ENCODE data around the gene MGAT3. TPM values are rescaled to one million over a fixed set of nuclear protein-coding genes. Genes with fewer than 3 reads are reported as not detected.

Gene MGAT3
- total RNA-seq, 2 experiments from 2014 or later: 0.18 to 0.23 TPM

DNA sequence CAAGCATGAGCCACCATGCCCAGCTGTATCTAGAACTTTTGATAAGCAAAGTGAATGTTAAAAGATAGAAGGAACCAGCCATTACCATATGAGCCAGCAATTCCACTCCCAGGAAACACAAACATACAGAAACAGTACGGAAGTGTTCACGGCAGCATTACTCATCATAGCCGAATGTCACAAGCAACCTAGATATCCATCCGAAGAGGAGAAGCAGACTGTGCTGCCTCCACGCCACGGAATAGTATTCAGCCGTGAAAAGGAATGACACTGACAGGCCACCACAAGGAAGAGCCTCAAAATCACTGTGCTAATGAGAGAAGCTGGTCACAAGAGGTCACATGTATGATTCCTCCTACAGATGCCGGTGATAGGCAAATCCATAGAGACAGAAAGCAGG lies 17.6 kb upstream of the MGAT3 start:
- Mint-ChIP-seq H3K27ac (no peak overlapping the region), H3K36me3 (ENCODE audit: low read depth) (no peaks in the 10 kb centered on the region), H3K9me3 (ENCODE audit: low read depth) (no peaks in the 10 kb centered on the region), H3K4me3 (no peak overlapping the region), H3K27me3 (peaks cover 6% of the 10 kb centered on the region), H3K4me1 (peaks cover 9% of the 10 kb centered on the region)
- ChIA-PET CTCF (no interaction called here), POLR2A (no interaction called here)
- ATAC-seq (no peak), DNase-seq (no peak)
- intact Hi-C loops (cut with DNase I, micrococcal nuclease): loop anchor here in 1 of 2 experiments (5.0 kb wide), 2 partner anchors 37 to 53 kb away; no protein-coding TSS in a partner anchor

DNA sequence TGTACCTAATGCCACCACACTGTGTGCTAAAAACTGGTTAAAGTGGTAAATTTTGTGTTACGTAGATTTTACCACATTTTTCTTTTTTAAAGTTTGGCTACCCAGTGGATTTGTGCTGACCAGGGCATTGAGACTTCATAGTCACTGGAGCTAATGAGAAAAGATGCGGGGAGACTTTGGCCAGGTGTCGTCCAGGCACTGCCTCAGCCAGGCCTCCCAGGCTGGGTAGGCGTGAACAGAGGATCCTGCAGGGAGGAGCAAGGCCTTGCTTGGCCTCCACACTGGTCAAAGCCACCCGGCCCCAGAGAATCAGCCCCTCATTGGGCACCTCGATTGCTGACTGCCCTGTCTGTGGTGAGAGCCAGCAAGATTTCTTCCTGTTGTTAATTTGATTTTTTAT lies 13.4 kb upstream of the MGAT3 start:
- no peaks in the 10 kb centered on the region for H3K9me3 Mint-ChIP-seq (ENCODE audit: low read depth)
- CTCF ChIA-PET: no interaction called here

DNA sequence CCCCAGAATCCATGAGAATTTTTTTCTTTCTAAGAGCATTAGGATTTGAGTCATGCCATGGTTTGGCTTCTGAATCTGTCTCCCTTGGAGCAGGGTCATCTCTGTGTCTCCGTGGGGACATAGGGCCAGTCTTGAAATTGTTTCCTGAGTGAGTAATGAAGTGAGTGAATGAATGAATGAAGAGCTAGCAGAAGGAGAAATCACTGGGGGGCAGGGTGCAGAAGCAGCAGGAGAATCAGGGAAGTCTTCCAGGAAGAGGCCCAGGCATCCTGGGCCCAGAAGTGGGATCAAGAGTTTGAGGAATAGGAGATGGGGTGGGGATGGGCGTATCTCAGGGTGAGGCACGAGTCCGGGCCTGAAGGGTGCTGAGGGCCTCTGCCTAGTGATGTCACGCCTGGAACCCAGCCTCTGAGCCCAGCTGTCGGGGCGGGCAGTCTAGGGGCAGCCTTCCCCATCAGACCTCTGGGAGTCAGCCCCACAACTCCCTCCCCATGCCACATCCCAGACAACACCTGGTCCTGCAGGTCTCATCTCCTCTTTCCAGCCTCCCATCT lies 12.5 kb upstream of the MGAT3 start:
- intact Hi-C loops (cut with DNase I, micrococcal nuclease): no loop called here
- ChIA-PET CTCF (interaction anchor here (0.5 to 1.8 kb wide), 2 partner anchors 9 to 591 kb away, joined by 3 to 5 read pairs; no protein-coding TSS in a partner anchor), POLR2A (no interaction called here)
- Mint-ChIP-seq H3K4me1 (peaks cover 10% of the 10 kb centered on the region), H3K36me3 (ENCODE audit: low read depth) (no peaks in the 10 kb centered on the region), H3K9me3 (ENCODE audit: low read depth) (no peaks in the 10 kb centered on the region), H3K27ac (no peak overlapping the region), H3K4me3 (no peak overlapping the region), H3K27me3 (peaks cover 2% of the 10 kb centered on the region)
- no peak for DNase-seq
- no peak for ATAC-seq

More for the DNA sequence above, 13.4 kb upstream of the MGAT3 start:
- POLR2A ChIA-PET: no interaction called here
- intact Hi-C loops (cut with DNase I, micrococcal nuclease): no loop called here
- no peak for ATAC-seq
- peaks cover 6% of the 10 kb centered on the region for H3K27me3 Mint-ChIP-seq
- H3K4me1 Mint-ChIP-seq: peaks cover 11% of the 10 kb centered on the region
- no peak overlapping the region for H3K4me3 Mint-ChIP-seq
- no peaks in the 10 kb centered on the region for H3K36me3 Mint-ChIP-seq (ENCODE audit: low read depth)
- no peak overlapping the region for H3K27ac Mint-ChIP-seq
- no peak for DNase-seq

DNA sequence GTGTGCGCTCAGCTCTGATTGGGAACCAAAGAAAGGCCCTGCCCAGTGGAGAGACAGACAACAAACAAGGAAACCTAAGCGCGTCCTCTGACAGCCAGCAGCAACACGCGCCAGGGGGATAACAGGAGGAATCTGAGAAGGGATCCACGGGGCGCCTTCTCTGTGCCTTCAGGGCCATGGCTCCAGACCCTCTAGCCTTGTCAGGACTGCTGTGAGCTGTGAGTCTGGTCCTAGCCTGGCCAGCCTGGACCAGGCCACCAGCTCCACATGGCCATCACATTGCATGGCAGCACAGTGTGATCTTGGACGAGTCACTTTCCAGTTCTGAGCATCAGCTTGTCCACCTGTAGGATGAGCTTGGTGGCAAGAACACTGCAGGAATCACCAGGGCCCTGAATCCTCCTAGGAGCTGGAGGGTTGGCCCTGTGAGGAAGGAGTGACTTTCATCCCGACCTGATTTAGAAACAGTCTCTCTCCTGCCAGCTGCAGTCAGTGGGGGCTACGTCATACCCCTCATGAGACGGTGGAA lies 11.8 kb upstream of the MGAT3 start:
- Mint-ChIP-seq H3K36me3 (ENCODE audit: low read depth) (no peaks in the 10 kb centered on the region), H3K27ac (no peak overlapping the region), H3K4me3 (no peak overlapping the region), H3K27me3 (no peaks in the 10 kb centered on the region), H3K4me1 (peaks cover 17% of the 10 kb centered on the region), H3K9me3 (ENCODE audit: low read depth) (no peaks in the 10 kb centered on the region)
- DNase-seq (no peak), ATAC-seq (no peak)
- ChIA-PET POLR2A (no interaction called here), CTCF (interaction anchor here (0.5 to 1.8 kb wide), 2 partner anchors 10 to 590 kb away, joined by 3 to 5 read pairs; no protein-coding TSS in a partner anchor)
- intact Hi-C loops (cut with DNase I, micrococcal nuclease): no loop called here

DNA sequence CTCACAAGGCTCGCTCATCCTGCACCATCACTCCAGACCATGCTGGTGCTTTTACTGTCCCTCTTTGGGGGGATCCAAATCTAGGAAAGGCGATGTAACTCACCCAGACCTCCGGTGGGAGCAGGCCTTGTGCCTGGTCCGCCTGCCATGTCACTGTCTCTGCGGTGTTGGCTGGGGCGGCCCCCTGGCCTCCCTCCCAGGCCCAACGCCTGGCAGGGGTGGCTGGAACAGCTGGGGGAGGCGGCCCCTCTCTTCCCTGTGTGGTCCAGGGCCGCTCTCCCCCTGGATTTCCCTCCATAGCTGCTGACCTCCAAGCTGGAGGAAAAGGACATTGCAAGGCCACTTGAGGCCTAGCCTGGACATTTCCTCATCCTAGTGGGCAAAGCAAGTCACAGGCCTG lies 11.1 kb upstream of the MGAT3 start:
- H3K4me3 Mint-ChIP-seq: no peak overlapping the region

DNA sequence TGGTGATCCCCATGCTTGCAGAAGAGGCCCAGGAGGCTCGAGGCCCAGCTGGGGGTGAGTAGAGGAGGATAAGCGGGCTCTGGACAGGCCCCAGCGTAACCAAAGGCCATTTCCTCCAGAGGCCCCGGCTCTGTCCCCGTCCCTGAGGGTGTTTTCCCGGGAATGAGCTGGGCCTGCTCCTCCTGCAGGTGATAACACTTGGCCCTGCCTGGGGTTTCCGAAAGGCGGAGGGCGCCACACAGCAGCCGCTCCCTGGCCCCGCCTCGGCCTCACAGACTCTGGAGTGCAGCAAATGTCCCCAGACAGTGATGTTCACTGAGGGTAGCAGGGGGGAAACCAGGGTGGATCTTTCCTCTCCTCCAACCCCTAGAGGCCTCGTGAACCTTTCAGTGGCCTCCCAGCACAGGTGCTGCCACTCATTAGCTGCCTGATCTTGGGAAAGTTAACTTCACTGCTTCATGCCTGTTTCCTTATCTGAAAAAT lies 10.5 kb upstream of the MGAT3 start:
- Mint-ChIP-seq H3K4me1 (peaks cover 17% of the 10 kb centered on the region), H3K4me3 (no peak overlapping the region), H3K36me3 (ENCODE audit: low read depth) (no peaks in the 10 kb centered on the region), H3K9me3 (ENCODE audit: low read depth) (no peaks in the 10 kb centered on the region), H3K27ac (no peak overlapping the region), H3K27me3 (no peaks in the 10 kb centered on the region)
- DNase-seq (peak; percentile 19), ATAC-seq (peak; percentile 18)
- ChIA-PET POLR2A (interaction anchor here (0.6 kb wide), 1 partner anchor 29 kb away, joined by 3 read pairs; no protein-coding TSS in a partner anchor), CTCF (interaction anchor here (0.6 kb wide), 1 partner anchor 47 kb away, joined by 3 read pairs; the partner anchor contains the start of gene TAB1)
- intact Hi-C loops (cut with DNase I, micrococcal nuclease): no loop called here

More for the DNA sequence above, 11.1 kb upstream of the MGAT3 start:
- ATAC-seq (no peak), DNase-seq (no peak)
- Mint-ChIP-seq H3K36me3 (ENCODE audit: low read depth) (no peaks in the 10 kb centered on the region), H3K4me1 (peaks cover 17% of the 10 kb centered on the region), H3K27ac (no peak overlapping the region), H3K27me3 (no peaks in the 10 kb centered on the region), H3K9me3 (ENCODE audit: low read depth) (no peaks in the 10 kb centered on the region)
- intact Hi-C loops (cut with DNase I, micrococcal nuclease): no loop called here
- POLR2A ChIA-PET: no interaction called here
- CTCF ChIA-PET: interaction anchor here (0.6 to 1.8 kb wide), 2 partner anchors 10 to 47 kb away, joined by 3 to 5 read pairs; partner anchors contain the start of gene TAB1

DNA sequence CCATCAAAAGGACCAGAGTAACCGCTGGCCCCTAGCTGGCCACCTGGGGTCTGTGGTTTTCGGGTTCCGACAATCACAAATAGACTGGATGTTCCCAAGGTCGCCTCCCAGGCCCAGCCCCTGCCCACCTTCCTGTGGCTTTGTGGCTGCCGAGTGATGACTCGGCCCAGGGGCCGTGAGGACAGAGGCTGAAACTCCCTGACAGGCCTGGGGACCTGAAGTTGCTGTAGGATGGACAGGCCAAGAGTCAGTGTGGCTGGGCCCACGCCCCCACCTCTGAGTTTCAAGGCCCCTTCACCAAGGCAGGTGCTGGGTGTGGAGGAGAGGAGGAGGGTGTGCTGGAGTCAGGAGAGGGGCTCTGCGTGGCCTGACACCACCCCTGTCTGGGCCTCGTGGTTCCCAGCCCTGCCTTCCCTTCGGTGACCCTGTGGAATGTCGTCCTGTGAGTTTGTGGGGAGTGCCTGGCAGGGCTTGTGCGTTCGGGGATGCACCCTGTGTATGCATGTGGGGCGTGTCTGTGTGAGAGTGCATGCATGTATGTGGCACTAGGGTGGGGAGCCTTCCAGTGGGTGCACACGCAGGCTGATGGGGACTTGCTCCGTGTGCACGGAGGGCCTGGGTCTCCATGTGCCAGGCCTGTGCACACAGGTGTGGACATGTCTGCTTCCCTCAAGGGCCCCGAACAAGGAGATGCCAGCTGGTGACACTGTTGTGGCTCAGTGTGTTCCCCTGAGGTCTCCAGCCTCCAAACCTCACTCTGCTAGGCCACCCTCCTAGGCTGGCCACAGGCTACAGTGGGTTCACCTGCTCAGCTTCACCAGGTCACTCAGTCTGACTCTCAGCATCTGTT lies 8.4 kb upstream of the MGAT3 start:
- intact Hi-C loops (cut with DNase I, micrococcal nuclease): no loop called here
- no peak for ATAC-seq
- Mint-ChIP-seq H3K27ac (no peak overlapping the region), H3K4me1 (peaks cover 17% of the 10 kb centered on the region), H3K9me3 (ENCODE audit: low read depth) (no peaks in the 10 kb centered on the region), H3K4me3 (no peak overlapping the region), H3K27me3 (no peaks in the 10 kb centered on the region), H3K36me3 (ENCODE audit: low read depth) (no peaks in the 10 kb centered on the region)
- no peak for DNase-seq
- ChIA-PET CTCF (interaction anchor here (0.6 to 1.3 kb wide), 3 partner anchors 12 to 630 kb away, joined by 3 to 7 read pairs (median 3); no protein-coding TSS in a partner anchor), POLR2A (no interaction called here)

DNA sequence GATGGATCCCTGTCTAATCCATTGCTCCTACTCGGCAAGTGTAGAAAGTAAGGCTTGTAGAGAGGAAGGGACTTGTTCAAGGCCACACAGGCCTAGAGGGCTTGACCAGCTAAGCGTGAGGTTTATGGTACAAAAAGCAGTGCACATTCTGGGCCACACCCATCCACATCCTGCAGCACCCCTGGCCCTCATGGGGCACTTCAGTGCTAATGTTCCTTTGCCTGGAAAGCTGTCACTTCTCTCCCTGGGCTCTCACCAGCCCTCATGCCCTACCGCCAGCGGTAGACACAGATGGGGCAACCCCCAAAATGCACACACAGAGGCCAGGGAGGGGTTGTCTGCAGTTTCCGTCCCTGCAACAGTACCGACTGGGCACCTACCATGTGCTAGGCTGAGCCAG lies 7.1 kb upstream of the MGAT3 start:
- ATAC-seq (no peak), DNase-seq (no peak)
- no peak overlapping the region for H3K27ac Mint-ChIP-seq
- no peaks in the 10 kb centered on the region for H3K36me3 Mint-ChIP-seq (ENCODE audit: low read depth)
- H3K9me3 Mint-ChIP-seq (ENCODE audit: low read depth): no peaks in the 10 kb centered on the region
- peaks cover 17% of the 10 kb centered on the region for H3K4me1 Mint-ChIP-seq
- ChIA-PET CTCF (interaction anchor here (0.5 kb wide), 1 partner anchor 104 kb away, joined by 3 read pairs; no protein-coding TSS in a partner anchor), POLR2A (no interaction called here)
- H3K27me3 Mint-ChIP-seq: peaks cover under 1% of the 10 kb centered on the region
- no peak overlapping the region for H3K4me3 Mint-ChIP-seq
- intact Hi-C loops (cut with DNase I, micrococcal nuclease): no loop called here

DNA sequence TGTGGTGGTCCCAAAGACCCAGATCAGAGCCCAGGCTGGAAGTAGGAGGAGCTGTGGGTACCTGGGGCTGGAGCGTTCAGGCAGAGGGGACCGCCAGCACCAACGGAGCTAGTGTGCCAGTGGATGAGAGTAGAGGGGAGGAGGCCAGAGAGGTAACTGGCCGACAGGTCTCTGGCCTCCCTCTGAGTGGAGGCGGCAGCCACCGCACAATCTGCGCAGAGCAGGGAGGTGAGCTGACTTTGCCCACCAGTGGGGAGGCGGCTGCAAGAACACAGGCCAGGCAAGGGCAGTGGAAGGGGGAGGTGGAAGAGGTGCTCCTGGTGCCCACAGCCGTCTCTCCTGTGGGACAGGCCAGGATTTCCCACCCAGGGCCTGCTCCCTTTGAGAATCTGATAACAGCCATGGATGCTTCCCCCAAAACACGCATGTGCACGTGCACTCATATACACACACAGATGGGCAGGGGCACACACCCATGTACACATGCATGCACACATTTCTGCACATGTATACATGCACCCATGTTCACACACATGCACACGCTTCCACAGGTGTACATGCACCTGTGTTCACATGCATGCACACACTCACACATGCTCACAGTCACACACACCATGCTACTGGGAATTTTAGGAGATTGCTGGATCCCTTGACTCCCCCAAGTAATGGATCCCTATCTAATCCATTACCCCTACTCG lies 6.4 kb upstream of the MGAT3 start:
- CTCF ChIA-PET: no interaction called here

DNA sequence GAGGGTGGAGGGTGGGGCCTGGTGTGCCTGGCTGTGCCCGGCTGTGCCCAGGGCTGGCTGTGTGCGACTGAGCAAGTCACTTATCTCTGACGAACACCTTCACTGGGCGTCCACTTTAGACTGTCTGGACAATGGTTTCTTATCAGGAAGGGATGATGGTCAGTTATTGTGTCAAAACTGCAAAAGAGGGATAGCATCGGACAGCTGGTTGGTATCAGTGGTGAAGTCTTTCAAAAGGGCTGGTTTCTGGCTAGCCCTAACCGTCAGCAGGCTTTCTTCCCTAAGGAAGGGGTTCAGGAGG lies 4.1 kb upstream of the MGAT3 start:
- ATAC-seq: no peak
- CTCF ChIA-PET: no interaction called here
- no peak overlapping the region for H3K27ac Mint-ChIP-seq

More for the DNA sequence above, 6.4 kb upstream of the MGAT3 start:
- Mint-ChIP-seq H3K4me1 (peaks cover 17% of the 10 kb centered on the region), H3K27ac (no peak overlapping the region), H3K4me3 (no peak overlapping the region), H3K9me3 (ENCODE audit: low read depth) (no peaks in the 10 kb centered on the region), H3K36me3 (ENCODE audit: low read depth) (no peaks in the 10 kb centered on the region), H3K27me3 (peaks cover 4% of the 10 kb centered on the region)
- intact Hi-C loops (cut with DNase I, micrococcal nuclease): no loop called here
- ATAC-seq (no peak), DNase-seq (no peak)
- POLR2A ChIA-PET: no interaction called here

DNA sequence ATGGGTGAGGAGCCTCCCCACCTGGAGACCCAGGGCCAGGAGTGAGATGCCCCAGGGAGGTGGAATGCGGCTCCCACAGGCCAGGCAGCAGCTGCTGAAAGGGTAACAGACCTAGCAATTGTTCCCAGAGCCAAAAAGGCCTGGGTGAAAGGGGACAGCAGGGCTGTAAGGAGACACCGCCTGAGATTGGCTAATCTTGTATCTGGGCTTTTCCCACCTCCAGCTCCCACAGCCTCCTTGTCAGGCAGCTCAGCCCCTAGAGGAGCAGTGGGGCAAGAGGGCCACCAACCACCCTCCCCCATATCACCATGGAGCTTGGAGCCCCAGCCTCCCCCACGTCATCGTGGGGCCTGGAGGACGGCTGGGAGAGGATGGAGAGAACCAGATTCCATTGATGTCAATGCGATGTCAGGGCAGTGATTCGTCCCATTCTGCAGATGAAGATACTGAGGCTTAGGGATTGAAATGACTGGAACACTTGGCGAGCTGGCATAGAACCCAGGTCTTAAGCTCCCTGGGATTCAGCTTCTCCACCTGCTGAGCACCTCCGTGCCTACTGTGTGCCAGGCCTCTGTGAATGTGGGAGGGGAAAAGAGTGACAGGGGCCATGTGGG lies 2.9 kb upstream of the MGAT3 start:
- Mint-ChIP-seq H3K4me1 (peaks cover 17% of the 10 kb centered on the region), H3K27me3 (peaks cover 24% of the 10 kb centered on the region), H3K36me3 (ENCODE audit: low read depth) (no peaks in the 10 kb centered on the region), H3K27ac (no peak overlapping the region), H3K4me3 (no peak overlapping the region), H3K9me3 (ENCODE audit: low read depth) (no peaks in the 10 kb centered on the region)
- CTCF ChIA-PET: interaction anchor here (0.6 to 1.0 kb wide), 2 partner anchors 75 to 632 kb away, joined by 3 read pairs; no protein-coding TSS in a partner anchor
- POLR2A ChIA-PET: interaction anchor here (1.1 kb wide), 1 partner anchor 66 kb away, joined by 4 read pairs; the partner anchor contains the start of gene ATF4
- ATAC-seq: no peak
- DNase-seq: no peak
- intact Hi-C loops (cut with DNase I, micrococcal nuclease): no loop called here

More for the DNA sequence above, 4.1 kb upstream of the MGAT3 start:
- POLR2A ChIA-PET: no interaction called here
- no peak for DNase-seq
- peaks cover 16% of the 10 kb centered on the region for H3K27me3 Mint-ChIP-seq
- H3K4me1 Mint-ChIP-seq: peaks cover 13% of the 10 kb centered on the region
- H3K9me3 Mint-ChIP-seq (ENCODE audit: low read depth): no peaks in the 10 kb centered on the region
- intact Hi-C loops (cut with DNase I, micrococcal nuclease): no loop called here
- H3K4me3 Mint-ChIP-seq: no peak overlapping the region
- no peaks in the 10 kb centered on the region for H3K36me3 Mint-ChIP-seq (ENCODE audit: low read depth)
